Transverse colon (tissue), 4 donors: ENCODE measurements around the gene PARM1. TPM values are rescaled to one million over a fixed set of nuclear protein-coding genes. Genes with fewer than 3 reads are reported as not detected.

Experiments
- DNase-seq: peaks from one replicate; pipeline ENCODE4 v3.0.0-alpha.2; 2019
- H3K27ac ChIP-seq, 4 donors: fragments of 200-600 bp; sonication (generic); 2 replicates each; pipeline ENCODE4 v1.5.1; 2016 to 2018; ENCODE audit warnings: inconsistent platforms in 4 of 4
- H3K27me3 ChIP-seq: fragments of 200-600 bp; sonication (generic); 2 replicates; pipeline ENCODE4 v1.5.1; 2017; ENCODE audit warnings: inconsistent platforms
- H3K36me3 ChIP-seq, 4 donors: fragments of 200-600 bp; sonication (generic); 2 replicates each; pipeline ENCODE4 v1.5.1; 2017 to 2019; ENCODE audit warnings: inconsistent platforms in 4 of 4
- H3K4me1 ChIP-seq, 4 donors: fragments of 200-600 bp; sonication (generic); 2 replicates each; pipeline ENCODE4 v1.5.1; 2017 to 2020; ENCODE audit warnings: inconsistent platforms in 4 of 4
- H3K4me3 ChIP-seq, 4 donors: fragments of 200-600 bp; sonication (generic); 1 replicate in 1 of 4; 2 replicates in 3 of 4; pipeline versions ENCODE4 v1.5.1 to v1.6.1; 2017 to 2019; ENCODE audit warnings: inconsistent platforms in 4 of 4
- H3K9me3 ChIP-seq, 2 donors: fragments of 200-600 bp; sonication (generic); 2 replicates each; pipeline ENCODE4 v1.5.1; 2017 to 2019; ENCODE audit warnings: inconsistent platforms in 2 of 2
- CTCF ChIP-seq, 5 experiments: fragments of 200-600 bp in 3 of 5; fragments of 450-650 bp in 2 of 5; sonication (generic) in 3 of 5; IDR thresholded peaks; 1 replicate in 2 of 5; 2 replicates in 3 of 5; pipeline ENCODE4 v1.5.1; 2016 to 2017; ENCODE audit warnings: antibody characterized with exemption in 5 of 5, inconsistent platforms in 3 of 5, mild to moderate bottlenecking in 2 of 5, moderate library complexity in 1 of 5
- EP300 ChIP-seq: sonication (generic); formaldehyde crosslinking; IDR thresholded peaks from one replicate; pipeline ENCODE4 v1.6.1; 2017; ENCODE audit warnings: antibody characterized with exemption, low read depth
- POLR2A ChIP-seq: fragments of 450-650 bp; IDR thresholded peaks from one replicate; pipeline ENCODE4 v1.6.1; 2016; ENCODE audit warnings: antibody characterized with exemption, mild to moderate bottlenecking, moderate library complexity
- POLR2AphosphoS5 ChIP-seq, 3 donors: sonication (generic); formaldehyde crosslinking; IDR thresholded peaks; one replicate each; pipeline ENCODE4 v1.6.1; 2016; ENCODE audit warnings: antibody characterized with exemption in 3 of 3
- WGBS, 2 donors: methylation state at CpG; one replicate each; pipeline ENCODE4 v1.1.5; 2018; ENCODE audit warnings: low coverage in 1 of 2; 5-methylcytosine and 5-hydroxymethylcytosine counted together
- in situ Hi-C, 4 donors: fragments of 200-750 bp; cut with MboI; loops; one replicate each; pipeline versions ENCODE4 v1.15.0 to v1.15.1; 2017; ENCODE audit warnings: low sequenced_read_pairs in 3 of 4, low pct_ligation_motif_present in 1 of 4, low pct_unique_long_range_greater_than_20kb in 1 of 4
- intact Hi-C: fragments of 100-400 bp; cut with DNase I; formaldehyde crosslinking; loops from one replicate; pipeline ENCODE4 v1.15.1; 2023; ENCODE audit warnings: low total_unique reads
- total RNA-seq, 4 donors: library from RNA; depleted of rRNA; stranded (reverse); fragments of >200 nt; gene quantifications; one replicate each; pipeline ENCODE4 v1.1.0, GENCODE V29; 2016

The PARM1 gene
- total RNA-seq, 4 donors from 2014 or later: 61.7 to 183 (median 120) TPM

GRCh38 chr4:75089206-75089605, 156.3 kb downstream of the PARM1 start:
- no peak for DNase-seq
- H3K9me3 ChIP-seq: no peaks in the 10 kb centered on the region
- no peaks in the 10 kb centered on the region for H3K36me3 ChIP-seq
- H3K27ac ChIP-seq: no peak overlapping the region
- H3K27me3 ChIP-seq: no peaks in the 10 kb centered on the region
- intact Hi-C loops (no loop called here), in situ Hi-C loops (no loop called here)
- H3K4me3 ChIP-seq: no peak overlapping the region
- TF ChIP-seq EP300: no peak
- TF ChIP-seq POLR2AphosphoS5 (IDR thresholded peaks at IDR 0.05): no peak
- no peak for TF ChIP-seq CTCF (IDR thresholded peaks at IDR 0.05)
- TF ChIP-seq POLR2A: no peak
- 75 to 83% methylated on average over 4 of the region's 4 CpGs for WGBS, 2 donors
- H3K4me1 ChIP-seq: peaks cover 0 to 8% (median 0%) of the 10 kb centered on the region in 4 donors

- 40 to 73% methylated on average over 1 to 3 of the region's 3 CpGs for WGBS, 2 donors
- TF ChIP-seq POLR2A (no peak), CTCF (IDR thresholded peaks at IDR 0.05) (no peak), EP300 (no peak), POLR2AphosphoS5 (IDR thresholded peaks at IDR 0.05) (no peak)
- Histone ChIP-seq H3K36me3 (no peaks in the 10 kb centered on the region), H3K4me3 (no peak overlapping the region), H3K27ac (peak overlapping the region in 3 of 4 donors; percentile 1 to 42 (median 39)), H3K4me1 (peaks cover 0 to 11% (median 7%) of the 10 kb centered on the region in 4 donors), H3K27me3 (no peaks in the 10 kb centered on the region), H3K9me3 (peaks cover 0 to 4% of the 10 kb centered on the region in 2 donors)
- intact Hi-C loops: no loop called here
- peak; percentile 68 for DNase-seq
- in situ Hi-C loops: no loop called here
These were observed 166.4 kb downstream of the PARM1 start for GRCh38 chr4:75099321-75099720.

Other genes with a start within 250 kb of the PARM1 start
- gene BTC, start 138.6 kb upstream of the PARM1 start, total RNA-seq: 10 to 100 TPM in 1 of 4 donors, 1 to 10 TPM in 3; 7.0 to 11.9 (median 7.7) TPM